Neural cell (in vitro differentiated cells): Measurements from ENCODE around the gene FN3K. TPM values are rescaled to one million over a fixed set of nuclear protein-coding genes. Genes with fewer than 3 reads are reported as not detected.

Experiments used
- H2AFZ ChIP-seq: fragments of 200-600, 300-800 bp; sonication (generic), shearing (Covaris generic); 2 replicates; pipeline ENCODE4 v1.6.0; 2014; ENCODE audit warnings: low read depth, mild to moderate bottlenecking, antibody characterized with exemption, low read length, moderate library complexity
- H3F3A ChIP-seq: fragments of 200-600 bp; shearing (Covaris generic); 2 replicates; pipeline ENCODE4 v1.6.1; 2016; ENCODE audit warnings: mild to moderate bottlenecking, moderate library complexity, mixed read lengths, antibody characterized with exemption, low read length; ENCODE audit not compliant: insufficient read depth, poor library complexity, severe bottlenecking
- H3K27ac ChIP-seq: fragments of 200-600, 300-800 bp; sonication (generic), shearing (Covaris generic); 2 replicates; pipeline ENCODE4 v1.5.1; 2014; ENCODE audit warnings: mild to moderate bottlenecking, low read length, moderate library complexity
- H3K27me3 ChIP-seq: fragments of 300-800, 200-600 bp; sonication (generic), shearing (Covaris generic); 2 replicates; pipeline ENCODE4 v1.6.0; 2014; ENCODE audit warnings: mild to moderate bottlenecking, low read depth, low read length, moderate library complexity; ENCODE audit not compliant: insufficient read depth
- H3K36me3 ChIP-seq: fragments of 300-800, 200-600 bp; sonication (generic), shearing (Covaris generic); 2 replicates; pipeline ENCODE4 v1.5.1; 2014; ENCODE audit warnings: mild to moderate bottlenecking, antibody characterized with exemption, low read length, moderate library complexity; ENCODE audit not compliant: insufficient read depth
- H3K4me2 ChIP-seq: fragments of 300-800, 200-600 bp; sonication (generic), shearing (Covaris generic); 2 replicates; pipeline ENCODE4 v1.6.0; 2014; ENCODE audit warnings: mild to moderate bottlenecking, low read length
- H3K4me3 ChIP-seq: fragments of 300-800, 200-600 bp; sonication (generic), shearing (Covaris generic); 2 replicates; pipeline ENCODE4 v1.5.1; 2014; ENCODE audit warnings: mild to moderate bottlenecking, low read length, moderate library complexity
- H3K79me2 ChIP-seq: fragments of 200-600 bp; shearing (Covaris generic); replicated peaks from 2 replicates; pipeline ENCODE4 v1.6.0; 2014; ENCODE audit warnings: mild to moderate bottlenecking, low read length, moderate library complexity; ENCODE audit not compliant: insufficient read depth
- H3K9ac ChIP-seq: fragments of 300-800, 200-600 bp; sonication (generic), shearing (Covaris generic); 2 replicates; pipeline ENCODE4 v1.6.1; 2016; ENCODE audit warnings: mild to moderate bottlenecking, low read length, mixed read lengths
- H3K9me2 ChIP-seq: fragments of 200-600 bp; shearing (Covaris generic); 2 replicates; pipeline ENCODE4 v1.6.1; 2016; ENCODE audit warnings: mild to moderate bottlenecking, low read length, mixed read lengths; ENCODE audit not compliant: insufficient read depth
- H3K9me3 ChIP-seq: fragments of 200-600, 300-800 bp; sonication (generic), shearing (Covaris generic); 2 replicates; pipeline ENCODE4 v1.6.1; 2016; ENCODE audit warnings: mild to moderate bottlenecking, mixed run types, low read length, moderate library complexity, mixed read lengths
- H4K20me1 ChIP-seq: fragments of 200-600 bp; shearing (Covaris generic); 2 replicates; pipeline ENCODE4 v1.6.1; 2016; ENCODE audit warnings: mild to moderate bottlenecking, mixed run types; ENCODE audit not compliant: insufficient read depth
- EP300 ChIP-seq: fragments of 450-650 bp; conservative IDR thresholded peaks from 2 replicates; pipeline ENCODE4 v1.6.1; 2014; ENCODE audit warnings: antibody characterized with exemption, mild to moderate bottlenecking, moderate library complexity; ENCODE audit not compliant: poor library complexity, severe bottlenecking
- EZH2 ChIP-seq: fragments of 200-600, 300-800 bp; shearing (Covaris generic), sonication (generic); IDR thresholded peaks from 2 replicates; pipeline ENCODE4 v1.6.1; 2014; ENCODE audit warnings: antibody characterized with exemption, low read length, borderline replicate concordance, mild to moderate bottlenecking; ENCODE audit not compliant: insufficient read depth, poor library complexity, severe bottlenecking
- MXI1 ChIP-seq: fragments of 450-650 bp; conservative IDR thresholded peaks from 2 replicates; pipeline ENCODE4 v1.6.1; 2014; ENCODE audit warnings: antibody characterized with exemption, mild to moderate bottlenecking; ENCODE audit not compliant: poor library complexity, severe bottlenecking
- POLR2AphosphoS5 ChIP-seq: IDR thresholded peaks from 2 replicates; pipeline ENCODE4 v1.6.1; 2012
- RAD21 ChIP-seq: fragments of 450-650 bp; conservative IDR thresholded peaks from 2 replicates; pipeline ENCODE4 v1.6.1; 2014; ENCODE audit warnings: antibody characterized with exemption, mild to moderate bottlenecking, moderate library complexity
- SMC3 ChIP-seq: fragments of 450-650 bp; conservative IDR thresholded peaks from 2 replicates; pipeline ENCODE4 v1.6.1; 2014; ENCODE audit warnings: antibody characterized with exemption, mild to moderate bottlenecking, moderate library complexity; ENCODE audit not compliant: poor library complexity
- TAF1 ChIP-seq: IDR thresholded peaks from 2 replicates; pipeline ENCODE4 v1.6.1; 2012; ENCODE audit warnings: low read depth
- polyA plus RNA-seq: library from polyadenylated mRNA; depleted of rRNA; stranded (reverse); fragments of >200 nt; gene quantifications from 2 replicates; pipeline ENCODE4 v1.2.3, GENCODE V29; 2014
- TF ChIP-seq, protein P1 (sequence below): IDR thresholded peaks from 2 replicates; pipeline ENCODE4 v1.6.1; 2012; ENCODE audit warnings: borderline replicate concordance
- TF ChIP-seq, protein P2 (sequence below): fragments of 450-650 bp; IDR thresholded peaks from 2 replicates; pipeline ENCODE4 v1.5.1; 2014; ENCODE audit warnings: antibody characterized with exemption, mild to moderate bottlenecking, moderate library complexity; ENCODE audit not compliant: poor library complexity, severe bottlenecking

The FN3K gene
- polyA plus RNA-seq, 1 donor from 2014 or later = 6.0 TPM

DNA sequence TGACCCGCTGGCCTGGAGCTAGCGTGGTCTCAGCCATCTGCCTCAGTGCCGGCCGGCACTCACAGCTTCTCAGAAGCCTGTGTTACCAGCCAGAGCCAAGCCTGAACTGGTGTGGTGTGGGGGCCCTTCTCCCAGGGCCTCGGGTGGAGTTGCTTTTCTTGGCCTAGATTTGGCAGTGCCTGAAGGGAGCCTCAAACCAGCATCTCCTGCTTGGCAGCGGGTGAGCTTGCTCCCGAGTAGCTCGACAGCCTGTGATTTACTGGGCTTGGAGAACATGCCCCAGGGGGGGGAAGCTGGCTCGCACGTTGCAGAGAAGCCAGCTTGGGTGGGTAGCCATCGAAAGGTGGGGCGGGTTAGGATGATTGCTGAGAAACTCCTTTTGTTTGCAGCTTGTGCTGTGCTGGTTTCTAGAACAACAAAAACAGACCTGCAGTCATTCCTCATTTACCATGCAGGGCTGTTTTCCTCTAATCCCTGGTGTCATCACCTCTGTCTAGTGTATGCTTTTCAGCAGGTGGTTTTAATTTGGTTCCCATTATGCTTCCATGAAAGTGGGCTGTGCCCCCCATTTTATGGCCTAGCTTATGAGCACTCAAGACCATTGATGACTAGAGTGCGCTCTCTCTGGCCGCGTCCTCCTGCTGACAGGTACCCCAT is 58.7 kb downstream of the FN3K start:
- H4K20me1 ChIP-seq = no peaks in the 10 kb centered on the region

DNA sequence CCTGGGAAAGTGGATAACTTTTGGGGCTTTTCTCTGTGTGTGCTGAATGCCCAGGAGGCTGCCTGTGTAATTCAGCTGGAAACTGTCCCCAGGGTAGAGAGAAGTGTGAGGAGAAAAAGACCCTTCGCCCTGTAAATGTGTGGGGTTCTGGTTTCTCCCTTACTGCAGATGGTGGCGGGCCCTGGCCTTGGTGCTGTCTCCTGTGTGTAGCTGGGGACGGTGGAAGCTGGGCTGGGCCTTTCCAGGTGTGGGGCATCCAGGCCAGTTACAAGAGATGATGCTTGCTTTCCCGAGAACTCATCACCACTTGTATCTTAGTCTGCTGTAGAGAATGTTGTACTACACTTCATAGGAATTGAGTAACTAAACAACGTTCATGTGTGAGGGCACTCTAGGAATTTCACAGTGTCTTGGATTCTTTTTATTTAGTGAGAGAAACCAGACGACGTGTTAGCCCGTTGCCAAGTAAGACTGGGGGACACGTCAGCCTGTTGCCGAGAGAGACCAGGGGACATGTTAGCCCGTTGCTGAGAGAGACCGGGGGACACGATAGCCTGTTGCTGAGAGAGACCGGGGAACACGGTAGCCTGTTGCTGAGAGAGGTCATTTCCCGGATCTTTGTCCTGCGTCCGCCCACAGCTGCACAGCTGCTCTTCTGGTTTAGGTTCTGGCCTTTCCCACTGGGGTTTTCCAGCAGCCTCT is 59.5 kb downstream of the FN3K start:
- Histone ChIP-seq H3K4me3 (no peak overlapping the region), H3K27me3 (no peaks in the 10 kb centered on the region), H3K9ac (no peak overlapping the region), H3K27ac (no peak overlapping the region), H3K4me2 (no peak overlapping the region), H3F3A (no peaks in the 10 kb centered on the region), H3K79me2 (no peaks in the 10 kb centered on the region), H3K9me3 (no peaks in the 10 kb centered on the region), H3K36me3 (no peaks in the 10 kb centered on the region), H3K9me2 (no peaks in the 10 kb centered on the region), H4K20me1 (no peaks in the 10 kb centered on the region), H2AFZ (no peak overlapping the region)
- TF ChIP-seq, protein P1, sequence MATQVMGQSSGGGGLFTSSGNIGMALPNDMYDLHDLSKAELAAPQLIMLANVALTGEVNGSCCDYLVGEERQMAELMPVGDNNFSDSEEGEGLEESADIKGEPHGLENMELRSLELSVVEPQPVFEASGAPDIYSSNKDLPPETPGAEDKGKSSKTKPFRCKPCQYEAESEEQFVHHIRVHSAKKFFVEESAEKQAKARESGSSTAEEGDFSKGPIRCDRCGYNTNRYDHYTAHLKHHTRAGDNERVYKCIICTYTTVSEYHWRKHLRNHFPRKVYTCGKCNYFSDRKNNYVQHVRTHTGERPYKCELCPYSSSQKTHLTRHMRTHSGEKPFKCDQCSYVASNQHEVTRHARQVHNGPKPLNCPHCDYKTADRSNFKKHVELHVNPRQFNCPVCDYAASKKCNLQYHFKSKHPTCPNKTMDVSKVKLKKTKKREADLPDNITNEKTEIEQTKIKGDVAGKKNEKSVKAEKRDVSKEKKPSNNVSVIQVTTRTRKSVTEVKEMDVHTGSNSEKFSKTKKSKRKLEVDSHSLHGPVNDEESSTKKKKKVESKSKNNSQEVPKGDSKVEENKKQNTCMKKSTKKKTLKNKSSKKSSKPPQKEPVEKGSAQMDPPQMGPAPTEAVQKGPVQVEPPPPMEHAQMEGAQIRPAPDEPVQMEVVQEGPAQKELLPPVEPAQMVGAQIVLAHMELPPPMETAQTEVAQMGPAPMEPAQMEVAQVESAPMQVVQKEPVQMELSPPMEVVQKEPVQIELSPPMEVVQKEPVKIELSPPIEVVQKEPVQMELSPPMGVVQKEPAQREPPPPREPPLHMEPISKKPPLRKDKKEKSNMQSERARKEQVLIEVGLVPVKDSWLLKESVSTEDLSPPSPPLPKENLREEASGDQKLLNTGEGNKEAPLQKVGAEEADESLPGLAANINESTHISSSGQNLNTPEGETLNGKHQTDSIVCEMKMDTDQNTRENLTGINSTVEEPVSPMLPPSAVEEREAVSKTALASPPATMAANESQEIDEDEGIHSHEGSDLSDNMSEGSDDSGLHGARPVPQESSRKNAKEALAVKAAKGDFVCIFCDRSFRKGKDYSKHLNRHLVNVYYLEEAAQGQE = no peak
- TF ChIP-seq SMC3 = no peak
- TF ChIP-seq POLR2AphosphoS5 = no peak
- TF ChIP-seq RAD21 = no peak
- TF ChIP-seq MXI1 = no peak
- TF ChIP-seq EP300 = no peak
- TF ChIP-seq EZH2 = no peak
- TF ChIP-seq TAF1 = no peak

More for the DNA sequence above, 58.7 kb downstream of the FN3K start:
- Histone ChIP-seq H3K36me3 (no peaks in the 10 kb centered on the region), H3K79me2 (no peaks in the 10 kb centered on the region), H3F3A (no peaks in the 10 kb centered on the region), H3K4me2 (no peak overlapping the region), H3K9ac (no peak overlapping the region), H3K27ac (no peak overlapping the region), H3K9me3 (no peaks in the 10 kb centered on the region), H3K4me3 (no peak overlapping the region), H3K27me3 (no peaks in the 10 kb centered on the region), H2AFZ (no peak overlapping the region), H3K9me2 (no peaks in the 10 kb centered on the region)
- TF ChIP-seq EZH2 (no peak), SMC3 (no peak), MXI1 (no peak), POLR2AphosphoS5 (no peak), RAD21 (no peak), TAF1 (no peak), EP300 (no peak)
- TF ChIP-seq, protein P1 = no peak
- TF ChIP-seq, protein P2, sequence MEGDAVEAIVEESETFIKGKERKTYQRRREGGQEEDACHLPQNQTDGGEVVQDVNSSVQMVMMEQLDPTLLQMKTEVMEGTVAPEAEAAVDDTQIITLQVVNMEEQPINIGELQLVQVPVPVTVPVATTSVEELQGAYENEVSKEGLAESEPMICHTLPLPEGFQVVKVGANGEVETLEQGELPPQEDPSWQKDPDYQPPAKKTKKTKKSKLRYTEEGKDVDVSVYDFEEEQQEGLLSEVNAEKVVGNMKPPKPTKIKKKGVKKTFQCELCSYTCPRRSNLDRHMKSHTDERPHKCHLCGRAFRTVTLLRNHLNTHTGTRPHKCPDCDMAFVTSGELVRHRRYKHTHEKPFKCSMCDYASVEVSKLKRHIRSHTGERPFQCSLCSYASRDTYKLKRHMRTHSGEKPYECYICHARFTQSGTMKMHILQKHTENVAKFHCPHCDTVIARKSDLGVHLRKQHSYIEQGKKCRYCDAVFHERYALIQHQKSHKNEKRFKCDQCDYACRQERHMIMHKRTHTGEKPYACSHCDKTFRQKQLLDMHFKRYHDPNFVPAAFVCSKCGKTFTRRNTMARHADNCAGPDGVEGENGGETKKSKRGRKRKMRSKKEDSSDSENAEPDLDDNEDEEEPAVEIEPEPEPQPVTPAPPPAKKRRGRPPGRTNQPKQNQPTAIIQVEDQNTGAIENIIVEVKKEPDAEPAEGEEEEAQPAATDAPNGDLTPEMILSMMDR = no peak
